HepG2 (cell line): ENCODE results near the gene MC1R. TPM values are rescaled to one million over a fixed set of nuclear protein-coding genes. Genes with fewer than 3 reads are reported as not detected.

Source experiments
- ARID4A ChIP-seq: sonication (generic); formaldehyde crosslinking; IDR thresholded peaks from 2 replicates; pipeline ENCODE4 v1.5.0; 2020; ENCODE audit warnings: mild to moderate bottlenecking, missing genetic modification reagents, borderline replicate concordance
- IKZF4 ChIP-seq: sonication (generic); formaldehyde crosslinking; IDR thresholded peaks from 2 replicates; pipeline ENCODE4 v1.5.1; 2020; ENCODE audit warnings: borderline replicate concordance, mild to moderate bottlenecking, low read depth, missing genetic modification reagents; ENCODE audit errors: not compliant biosample characterization
- MLXIP ChIP-seq: sonication (generic); formaldehyde crosslinking; IDR thresholded peaks from 2 replicates; pipeline ENCODE4 v1.9.0; 2021; ENCODE audit warnings: missing genetic modification reagents, borderline replicate concordance
- NFYB ChIP-seq: sonication (generic); formaldehyde crosslinking; IDR thresholded peaks from 2 replicates; pipeline ENCODE4 v1.4.0; 2020; ENCODE audit warnings: missing genetic modification reagents
- POGK ChIP-seq: sonication (generic); formaldehyde crosslinking; conservative IDR thresholded peaks from 2 replicates; pipeline ENCODE4 v1.8.0; 2022; ENCODE audit warnings: mild to moderate bottlenecking, moderate library complexity, missing genetic modification reagents
- ZFP36L1 ChIP-seq: sonication (generic); formaldehyde crosslinking; IDR thresholded peaks from 2 replicates; pipeline ENCODE4 v1.8.0; 2022; ENCODE audit warnings: mild to moderate bottlenecking, missing genetic modification reagents, moderate library complexity
- ZNF235 ChIP-seq: sonication (generic); formaldehyde crosslinking; IDR thresholded peaks from 2 replicates; pipeline ENCODE4 v1.8.1; 2023; ENCODE audit warnings: mild to moderate bottlenecking, missing genetic modification reagents, borderline replicate concordance
- ZNF713 ChIP-seq: sonication (generic); formaldehyde crosslinking; IDR thresholded peaks from 2 replicates; pipeline ENCODE4 v1.4.0; 2020; ENCODE audit warnings: mild to moderate bottlenecking, missing genetic modification reagents
- polyA plus RNA-seq, 8 experiments: library from polyadenylated mRNA; depleted of rRNA in 3 of 8; stranded (reverse) in 7 of 8; unstranded in 1 of 8; fragments of >200 nt; fragmentation: Illumina TruSeq in 4 of 8; extraction: Trizol in 4 of 8; gene quantifications; 2 replicates each; pipeline versions ENCODE4 v1.2.1 to v1.2.3, GENCODE V29; 2011 to 2016; ENCODE audit warnings: low read depth in 4 of 8, missing spikeins in 1 of 8, mixed read lengths in 1 of 8; ENCODE audit not compliant: insufficient read depth in 1 of 8
- total RNA-seq, 5 experiments: library from RNA; depleted of rRNA; stranded (reverse); fragments of >200 nt; fragmentation: Illumina TruSeq; extraction: Trizol; gene quantifications; 2 replicates each; pipeline ENCODE4 v1.2.3, GENCODE V29; 2016; ENCODE audit warnings: low read depth in 1 of 5
- TF ChIP-seq, protein P1 (sequence below): sonication (generic); formaldehyde crosslinking; IDR thresholded peaks from 2 replicates; pipeline ENCODE4 v1.9.0; 2021; ENCODE audit warnings: mild to moderate bottlenecking, missing genetic modification reagents
- TF ChIP-seq, protein P2 (sequence below): sonication (generic); formaldehyde crosslinking; IDR thresholded peaks from 2 replicates; pipeline ENCODE4 v1.4.0; 2020; ENCODE audit warnings: mild to moderate bottlenecking, missing genetic modification reagents

The MC1R gene
- total and polyA plus RNA-seq, 2 of the 13 experiments (the other 11 are each of a cell fraction or from before 2014, with no cell fraction given), result 9.1 to 14.8 TPM

DNA sequence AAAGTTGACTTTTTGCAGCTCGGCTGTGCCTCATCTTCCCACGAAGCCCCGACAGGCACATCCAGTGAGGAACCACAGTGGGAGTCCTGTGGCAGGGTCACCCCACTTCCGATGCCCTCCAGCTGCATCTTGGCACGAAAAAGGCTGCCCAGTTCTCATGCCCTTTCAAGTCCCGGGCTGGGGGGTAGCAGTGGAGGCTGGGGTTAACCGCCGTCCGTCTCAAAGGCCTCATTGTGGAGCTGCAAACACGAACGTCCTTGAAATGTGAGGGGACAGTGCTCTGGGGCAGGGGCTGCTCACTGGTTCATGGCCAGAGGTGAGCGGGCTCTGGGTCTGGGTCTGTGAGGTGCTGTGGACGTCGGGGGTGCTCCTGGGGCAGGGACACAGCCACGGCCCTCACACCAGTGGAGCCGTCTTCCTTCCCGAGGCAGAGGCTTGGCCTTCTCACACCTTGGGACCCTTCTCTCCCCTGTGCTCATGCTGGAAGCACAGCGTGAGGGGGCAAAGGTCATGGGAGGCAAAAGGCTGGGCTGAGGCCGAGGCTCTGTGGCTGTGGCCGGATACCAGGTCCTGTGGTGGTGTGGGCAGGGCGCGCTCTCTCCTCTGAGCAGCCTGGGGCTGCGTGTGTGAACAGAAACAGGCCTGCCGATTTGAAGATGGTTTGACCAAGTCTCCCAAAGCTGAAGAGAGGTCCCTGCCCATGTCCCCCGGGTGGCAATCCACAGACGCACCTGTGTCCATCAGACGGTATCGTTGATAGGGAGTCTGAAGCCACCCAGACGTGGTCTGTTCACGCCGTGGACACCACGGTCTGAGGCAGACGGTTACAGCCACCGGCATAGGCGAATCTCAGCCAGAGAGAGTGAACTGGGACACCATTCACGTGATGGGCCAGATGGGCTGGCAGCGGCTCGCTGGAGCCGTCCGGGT is 3.1 kb upstream of the MC1R start (continued):
- TF ChIP-seq ZNF713 (CRISPR knock-in tag) (0 out of 2 replicates have a peak, but pooled peaks have one; percentile 6), IKZF4 (CRISPR knock-in tag) (peak; percentile 97), POGK (CRISPR knock-in tag) (peak; percentile 87), NFYB (CRISPR knock-in tag) (no peak), ARID4A (CRISPR knock-in tag) (peak; percentile 84), MLXIP (CRISPR knock-in tag) (no peak), ZFP36L1 (CRISPR knock-in tag) (peak; percentile 97), ZNF235 (CRISPR knock-in tag) (peak; percentile 86)
- TF ChIP-seq, protein P1, sequence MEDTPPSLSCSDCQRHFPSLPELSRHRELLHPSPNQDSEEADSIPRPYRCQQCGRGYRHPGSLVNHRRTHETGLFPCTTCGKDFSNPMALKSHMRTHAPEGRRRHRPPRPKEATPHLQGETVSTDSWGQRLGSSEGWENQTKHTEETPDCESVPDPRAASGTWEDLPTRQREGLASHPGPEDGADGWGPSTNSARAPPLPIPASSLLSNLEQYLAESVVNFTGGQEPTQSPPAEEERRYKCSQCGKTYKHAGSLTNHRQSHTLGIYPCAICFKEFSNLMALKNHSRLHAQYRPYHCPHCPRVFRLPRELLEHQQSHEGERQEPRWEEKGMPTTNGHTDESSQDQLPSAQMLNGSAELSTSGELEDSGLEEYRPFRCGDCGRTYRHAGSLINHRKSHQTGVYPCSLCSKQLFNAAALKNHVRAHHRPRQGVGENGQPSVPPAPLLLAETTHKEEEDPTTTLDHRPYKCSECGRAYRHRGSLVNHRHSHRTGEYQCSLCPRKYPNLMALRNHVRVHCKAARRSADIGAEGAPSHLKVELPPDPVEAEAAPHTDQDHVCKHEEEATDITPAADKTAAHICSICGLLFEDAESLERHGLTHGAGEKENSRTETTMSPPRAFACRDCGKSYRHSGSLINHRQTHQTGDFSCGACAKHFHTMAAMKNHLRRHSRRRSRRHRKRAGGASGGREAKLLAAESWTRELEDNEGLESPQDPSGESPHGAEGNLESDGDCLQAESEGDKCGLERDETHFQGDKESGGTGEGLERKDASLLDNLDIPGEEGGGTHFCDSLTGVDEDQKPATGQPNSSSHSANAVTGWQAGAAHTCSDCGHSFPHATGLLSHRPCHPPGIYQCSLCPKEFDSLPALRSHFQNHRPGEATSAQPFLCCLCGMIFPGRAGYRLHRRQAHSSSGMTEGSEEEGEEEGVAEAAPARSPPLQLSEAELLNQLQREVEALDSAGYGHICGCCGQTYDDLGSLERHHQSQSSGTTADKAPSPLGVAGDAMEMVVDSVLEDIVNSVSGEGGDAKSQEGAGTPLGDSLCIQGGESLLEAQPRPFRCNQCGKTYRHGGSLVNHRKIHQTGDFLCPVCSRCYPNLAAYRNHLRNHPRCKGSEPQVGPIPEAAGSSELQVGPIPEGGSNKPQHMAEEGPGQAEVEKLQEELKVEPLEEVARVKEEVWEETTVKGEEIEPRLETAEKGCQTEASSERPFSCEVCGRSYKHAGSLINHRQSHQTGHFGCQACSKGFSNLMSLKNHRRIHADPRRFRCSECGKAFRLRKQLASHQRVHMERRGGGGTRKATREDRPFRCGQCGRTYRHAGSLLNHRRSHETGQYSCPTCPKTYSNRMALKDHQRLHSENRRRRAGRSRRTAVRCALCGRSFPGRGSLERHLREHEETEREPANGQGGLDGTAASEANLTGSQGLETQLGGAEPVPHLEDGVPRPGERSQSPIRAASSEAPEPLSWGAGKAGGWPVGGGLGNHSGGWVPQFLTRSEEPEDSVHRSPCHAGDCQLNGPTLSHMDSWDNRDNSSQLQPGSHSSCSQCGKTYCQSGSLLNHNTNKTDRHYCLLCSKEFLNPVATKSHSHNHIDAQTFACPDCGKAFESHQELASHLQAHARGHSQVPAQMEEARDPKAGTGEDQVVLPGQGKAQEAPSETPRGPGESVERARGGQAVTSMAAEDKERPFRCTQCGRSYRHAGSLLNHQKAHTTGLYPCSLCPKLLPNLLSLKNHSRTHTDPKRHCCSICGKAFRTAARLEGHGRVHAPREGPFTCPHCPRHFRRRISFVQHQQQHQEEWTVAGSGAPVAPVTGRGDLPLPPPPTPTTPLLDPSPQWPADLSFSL (CRISPR knock-in tag), result no peak; the same call in 1 of the 2 replicates
- TF ChIP-seq, protein P2, sequence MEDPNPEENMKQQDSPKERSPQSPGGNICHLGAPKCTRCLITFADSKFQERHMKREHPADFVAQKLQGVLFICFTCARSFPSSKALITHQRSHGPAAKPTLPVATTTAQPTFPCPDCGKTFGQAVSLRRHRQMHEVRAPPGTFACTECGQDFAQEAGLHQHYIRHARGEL (CRISPR knock-in tag), result peak; percentile 82; the same call in 1 of the 2 replicates
